ENCODE measurements around the gene MRPS6. TPM values are rescaled to one million over a fixed set of nuclear protein-coding genes. Genes with fewer than 3 reads are reported as not detected.

Gene MRPS6
- total and polyA plus RNA-seq, 2 of the 13 experiments (the other 11 are each of a cell fraction or from before 2014, with no cell fraction given), result 14.2 to 26.9 TPM

DNA sequence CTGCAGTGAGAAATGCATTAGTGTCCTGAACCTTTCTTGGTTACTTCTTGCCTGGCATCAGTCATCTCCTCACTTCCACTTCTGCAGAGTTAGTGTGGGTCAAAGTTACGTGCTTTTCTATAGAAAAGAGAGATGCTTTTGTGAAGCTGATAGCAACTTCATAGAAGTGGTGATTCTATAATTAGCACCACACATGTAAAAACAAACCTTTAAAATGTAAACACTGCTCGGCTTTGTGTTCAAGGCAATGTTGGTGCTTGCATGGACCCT, 57.3 kb downstream of the MRPS6 start:
- BruUV-seq (replicated peaks), result no TSS peak
- no peak overlapping the region for H3K4me2 ChIP-seq (ENCODE audit: low read depth, low read length)
- H3K4me3 ChIP-seq (replicated peaks in 1 of 3; ENCODE audit: insufficient read depth in 1 of 3, low read depth in 2 of 3, low read length in 3 of 3), result no peak overlapping the region
- no peak overlapping the region for H3K27ac ChIP-seq (ENCODE audit: extremely low read length, insufficient read depth, low read length)
- POLR2A ChIA-PET, result no interaction called here
- FAIRE-seq (no peak), ATAC-seq (no peak), DNase-seq (ENCODE audit: low spot score) (no peak)
- CTCF ChIA-PET (ENCODE audit: low intra/inter-chr PET ratio, low total read pairs), result no interaction called here
- intact Hi-C loops (cut with micrococcal nuclease; ENCODE audit: unreplicated experiment) (loop anchor here (5.0 kb wide), 1 partner anchor 72 kb away; no protein-coding TSS in a partner anchor), in situ Hi-C loops (cut with HindIII; ENCODE audit: extremely low pct_ligation_motif_present, low pct_unique_long_range_greater_than_20kb) (no loop called here)
- H3K79me2 ChIP-seq (ENCODE audit: insufficient read depth, low read length), result no peaks in the 10 kb centered on the region
- H2AFZ ChIP-seq (ENCODE audit: low read length), result no peak overlapping the region
- no peaks in the 10 kb centered on the region for H3K9me3 ChIP-seq (ENCODE audit: low read length)
- no peaks in the 10 kb centered on the region for H3K27me3 ChIP-seq (ENCODE audit: control insufficient read depth in 1 of 2, insufficient read depth in 2 of 2, low read length in 2 of 2)
- H3K4me1 ChIP-seq (ENCODE audit: insufficient read depth, low read length), result peaks cover 27% of the 10 kb centered on the region
- no peak overlapping the region for H3K9ac ChIP-seq (ENCODE audit: insufficient read depth, low read depth, low read length)
- whole genome bisulfite sequencing (ENCODE audit: low lambda C conversion rate), result 93% methylated on average over 2 of the region's 2 CpGs
- H4K20me1 ChIP-seq (ENCODE audit: insufficient read depth, low read length), result no peaks in the 10 kb centered on the region
- H3K36me3 ChIP-seq (replicated peaks in 1 of 2; ENCODE audit: control insufficient read depth in 1 of 2, insufficient read depth in 2 of 2, low read length in 2 of 2), result peaks cover 5 to 7% of the 10 kb centered on the region in 2 experiments; a peak in 4 of 5 replicates
- no peak for TF ChIP-seq ZFAT (CRISPR knock-in tag; conservative IDR thresholded peaks at IDR 0.05)
- TF ChIP-seq PPARG (CRISPR knock-in tag; conservative IDR thresholded peaks at IDR 0.05), result no peak
- TF ChIP-seq, protein P1, sequence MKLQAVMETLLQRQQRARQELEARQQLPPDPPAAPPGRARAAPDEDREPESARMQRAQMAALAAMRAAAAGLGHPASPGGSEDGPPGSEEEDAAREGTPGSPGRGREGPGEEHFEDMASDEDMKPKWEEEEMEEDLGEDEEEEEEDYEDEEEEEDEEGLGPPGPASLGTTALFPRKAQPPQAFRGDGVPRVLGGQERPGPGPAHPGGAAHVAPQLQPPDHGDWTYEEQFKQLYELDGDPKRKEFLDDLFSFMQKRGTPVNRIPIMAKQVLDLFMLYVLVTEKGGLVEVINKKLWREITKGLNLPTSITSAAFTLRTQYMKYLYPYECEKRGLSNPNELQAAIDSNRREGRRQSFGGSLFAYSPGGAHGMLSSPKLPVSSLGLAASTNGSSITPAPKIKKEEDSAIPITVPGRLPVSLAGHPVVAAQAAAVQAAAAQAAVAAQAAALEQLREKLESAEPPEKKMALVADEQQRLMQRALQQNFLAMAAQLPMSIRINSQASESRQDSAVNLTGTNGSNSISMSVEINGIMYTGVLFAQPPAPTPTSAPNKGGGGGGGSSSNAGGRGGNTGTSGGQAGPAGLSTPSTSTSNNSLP (IDR thresholded peaks at IDR 0.05; ENCODE audit: low read depth, low read length), result no peak
- TF ChIP-seq GABPA (IDR thresholded peaks at IDR 0.05; ENCODE audit: low read depth, low read length), result no peak
- TF ChIP-seq GABPA (CRISPR knock-in tag; IDR thresholded peaks at IDR 0.05; ENCODE audit: low read depth), result no peak
- no peak for TF ChIP-seq ZNF329 (CRISPR knock-in tag; IDR thresholded peaks at IDR 0.05; ENCODE audit: low read depth)
- TF ChIP-seq, protein P2, sequence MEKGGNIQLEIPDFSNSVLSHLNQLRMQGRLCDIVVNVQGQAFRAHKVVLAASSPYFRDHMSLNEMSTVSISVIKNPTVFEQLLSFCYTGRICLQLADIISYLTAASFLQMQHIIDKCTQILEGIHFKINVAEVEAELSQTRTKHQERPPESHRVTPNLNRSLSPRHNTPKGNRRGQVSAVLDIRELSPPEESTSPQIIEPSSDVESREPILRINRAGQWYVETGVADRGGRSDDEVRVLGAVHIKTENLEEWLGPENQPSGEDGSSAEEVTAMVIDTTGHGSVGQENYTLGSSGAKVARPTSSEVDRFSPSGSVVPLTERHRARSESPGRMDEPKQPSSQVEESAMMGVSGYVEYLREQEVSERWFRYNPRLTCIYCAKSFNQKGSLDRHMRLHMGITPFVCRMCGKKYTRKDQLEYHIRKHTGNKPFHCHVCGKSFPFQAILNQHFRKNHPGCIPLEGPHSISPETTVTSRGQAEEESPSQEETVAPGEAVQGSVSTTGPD (CRISPR knock-in tag; IDR thresholded peaks at IDR 0.05), result no peak
- no peak for TF ChIP-seq NFE2L1 (CRISPR knock-in tag; IDR thresholded peaks at IDR 0.05; ENCODE audit: borderline replicate concordance)
- TF ChIP-seq, protein P3, sequence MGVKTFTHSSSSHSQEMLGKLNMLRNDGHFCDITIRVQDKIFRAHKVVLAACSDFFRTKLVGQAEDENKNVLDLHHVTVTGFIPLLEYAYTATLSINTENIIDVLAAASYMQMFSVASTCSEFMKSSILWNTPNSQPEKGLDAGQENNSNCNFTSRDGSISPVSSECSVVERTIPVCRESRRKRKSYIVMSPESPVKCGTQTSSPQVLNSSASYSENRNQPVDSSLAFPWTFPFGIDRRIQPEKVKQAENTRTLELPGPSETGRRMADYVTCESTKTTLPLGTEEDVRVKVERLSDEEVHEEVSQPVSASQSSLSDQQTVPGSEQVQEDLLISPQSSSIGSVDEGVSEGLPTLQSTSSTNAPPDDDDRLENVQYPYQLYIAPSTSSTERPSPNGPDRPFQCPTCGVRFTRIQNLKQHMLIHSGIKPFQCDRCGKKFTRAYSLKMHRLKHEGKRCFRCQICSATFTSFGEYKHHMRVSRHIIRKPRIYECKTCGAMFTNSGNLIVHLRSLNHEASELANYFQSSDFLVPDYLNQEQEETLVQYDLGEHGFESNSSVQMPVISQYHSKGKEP (CRISPR knock-in tag; IDR thresholded peaks at IDR 0.05), result no peak

Measured in HepG2 (cell line).